ENCODE data around the gene RNF152.

RNF152 gene

GRCh38 chr18:61764381-61764780 lies 128.4 kb downstream of the RNF152 start:
- no peaks in the 10 kb centered on the region for H3K36me3 ChIP-seq (ENCODE audit: control insufficient read depth, low read length)
- no peaks in the 10 kb centered on the region for H3F3A ChIP-seq (ENCODE audit: control insufficient read depth, insufficient read depth)
- no peaks in the 10 kb centered on the region for H3K9me3 ChIP-seq (ENCODE audit: control insufficient read depth, insufficient read depth, low read length)
- H3K4me2 ChIP-seq (ENCODE audit: low read length): no peak overlapping the region
- H3K79me2 ChIP-seq (ENCODE audit: control insufficient read depth, low read length): no peaks in the 10 kb centered on the region
- H3K27me3 ChIP-seq (ENCODE audit: control insufficient read depth, low read length): no peaks in the 10 kb centered on the region
- no peak overlapping the region for H3K4me3 ChIP-seq (ENCODE audit: low read length)
- TF ChIP-seq EZH2phosphoT487 (IDR thresholded peaks at IDR 0.05; ENCODE audit: borderline replicate concordance, low read length) (no peak), CTCF (IDR thresholded peaks at IDR 0.05; ENCODE audit: low read depth, low read length, poor library complexity, severe bottlenecking) (no peak)
- H3K9me2 ChIP-seq (replicated peaks; ENCODE audit: control insufficient read depth, low read length): no peaks in the 10 kb centered on the region
- no peaks in the 10 kb centered on the region for H4K20me1 ChIP-seq (ENCODE audit: control insufficient read depth, insufficient read depth, low read depth, low read length)
- H3K27ac ChIP-seq (ENCODE audit: low read depth, low read length): no peak overlapping the region
- H3K4me1 ChIP-seq (ENCODE audit: control insufficient read depth, low read length): no peaks in the 10 kb centered on the region

- Histone ChIP-seq H3K4me3 (ENCODE audit: low read length) (no peak overlapping the region), H3K27me3 (ENCODE audit: control insufficient read depth, low read length) (no peaks in the 10 kb centered on the region), H3K27ac (ENCODE audit: low read depth, low read length) (no peak overlapping the region), H3K9me3 (ENCODE audit: control insufficient read depth, insufficient read depth, low read length) (no peaks in the 10 kb centered on the region), H3K79me2 (ENCODE audit: control insufficient read depth, low read length) (no peaks in the 10 kb centered on the region), H3K4me2 (ENCODE audit: low read length) (no peak overlapping the region), H3K4me1 (ENCODE audit: control insufficient read depth, low read length) (no peaks in the 10 kb centered on the region), H3K9me2 (replicated peaks; ENCODE audit: control insufficient read depth, low read length) (no peaks in the 10 kb centered on the region), H3F3A (ENCODE audit: control insufficient read depth, insufficient read depth) (no peaks in the 10 kb centered on the region), H4K20me1 (ENCODE audit: control insufficient read depth, insufficient read depth, low read depth, low read length) (no peaks in the 10 kb centered on the region), H3K36me3 (ENCODE audit: control insufficient read depth, low read length) (no peaks in the 10 kb centered on the region)
- TF ChIP-seq CTCF (IDR thresholded peaks at IDR 0.05; ENCODE audit: low read depth, low read length, poor library complexity, severe bottlenecking) (no peak), EZH2phosphoT487 (IDR thresholded peaks at IDR 0.05; ENCODE audit: borderline replicate concordance, low read length) (no peak)
Measured at GRCh38 chr18:61761875-61762274, 130.9 kb downstream of the RNF152 start.

Measured in DOHH2 (cell line).